GM12874 (cell line): ENCODE results near the gene DLD.

Source experiments
- TF ChIP-seq, protein P1 (sequence below): IDR thresholded peaks from 2 replicates; pipeline ENCODE4 v1.5.1; 2011; ENCODE audit warnings: low read depth, mild to moderate bottlenecking, control low read depth, low read length, moderate library complexity; ENCODE audit not compliant: insufficient read depth

Gene DLD

DNA sequence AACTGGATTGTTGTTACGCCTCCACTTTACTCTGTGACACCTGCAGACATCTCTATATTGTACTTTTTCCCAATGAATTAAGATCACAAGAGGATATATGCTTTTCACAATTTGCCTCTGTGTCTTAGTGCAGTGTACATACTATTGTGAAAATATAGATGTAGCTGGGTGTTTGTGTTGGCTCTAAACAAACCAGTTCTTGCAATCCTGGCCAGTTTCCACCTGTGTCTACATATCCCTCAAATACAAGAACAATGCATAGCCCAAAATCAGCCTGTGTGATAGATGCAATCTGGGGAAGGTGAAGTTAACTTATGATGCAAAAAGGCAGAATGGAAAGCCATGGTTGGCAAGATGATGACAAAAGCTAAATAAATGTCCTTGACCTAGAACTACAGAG is 36.5 kb upstream of the DLD start:
- TF ChIP-seq, protein P1, sequence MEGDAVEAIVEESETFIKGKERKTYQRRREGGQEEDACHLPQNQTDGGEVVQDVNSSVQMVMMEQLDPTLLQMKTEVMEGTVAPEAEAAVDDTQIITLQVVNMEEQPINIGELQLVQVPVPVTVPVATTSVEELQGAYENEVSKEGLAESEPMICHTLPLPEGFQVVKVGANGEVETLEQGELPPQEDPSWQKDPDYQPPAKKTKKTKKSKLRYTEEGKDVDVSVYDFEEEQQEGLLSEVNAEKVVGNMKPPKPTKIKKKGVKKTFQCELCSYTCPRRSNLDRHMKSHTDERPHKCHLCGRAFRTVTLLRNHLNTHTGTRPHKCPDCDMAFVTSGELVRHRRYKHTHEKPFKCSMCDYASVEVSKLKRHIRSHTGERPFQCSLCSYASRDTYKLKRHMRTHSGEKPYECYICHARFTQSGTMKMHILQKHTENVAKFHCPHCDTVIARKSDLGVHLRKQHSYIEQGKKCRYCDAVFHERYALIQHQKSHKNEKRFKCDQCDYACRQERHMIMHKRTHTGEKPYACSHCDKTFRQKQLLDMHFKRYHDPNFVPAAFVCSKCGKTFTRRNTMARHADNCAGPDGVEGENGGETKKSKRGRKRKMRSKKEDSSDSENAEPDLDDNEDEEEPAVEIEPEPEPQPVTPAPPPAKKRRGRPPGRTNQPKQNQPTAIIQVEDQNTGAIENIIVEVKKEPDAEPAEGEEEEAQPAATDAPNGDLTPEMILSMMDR, result no peak

DNA sequence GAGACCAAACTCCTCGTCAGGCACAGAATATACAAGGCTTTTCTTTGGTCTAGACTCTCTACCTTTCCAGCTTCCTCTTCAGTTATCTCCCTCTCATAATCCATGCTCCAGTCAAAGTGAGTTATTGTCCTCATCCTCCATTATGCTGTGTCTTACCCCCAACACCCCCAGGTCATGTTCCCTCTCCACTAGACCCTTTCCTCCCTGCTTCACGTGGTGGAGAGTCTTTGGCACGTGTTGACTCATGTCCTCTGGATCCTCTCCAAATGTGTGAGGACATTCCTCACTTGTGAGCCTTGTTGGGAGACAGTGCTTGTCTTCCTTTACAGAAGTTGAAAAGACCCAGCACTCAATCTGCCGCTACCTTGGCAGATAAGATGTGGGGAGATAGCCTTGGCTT is 36.0 kb upstream of the DLD start:
- TF ChIP-seq, protein P1, result no peak

GRCh38 chr7:107856806-107857540 is 34.0 kb upstream of the DLD start:
- TF ChIP-seq, protein P1, result no peak

- TF ChIP-seq, protein P1, result no peak
Measured at GRCh38 chr7:107857541-107857912, 33.5 kb upstream of the DLD start.

- TF ChIP-seq, protein P1, result no peak
Measured at GRCh38 chr7:107858280-107858679, 32.7 kb upstream of the DLD start.

DNA sequence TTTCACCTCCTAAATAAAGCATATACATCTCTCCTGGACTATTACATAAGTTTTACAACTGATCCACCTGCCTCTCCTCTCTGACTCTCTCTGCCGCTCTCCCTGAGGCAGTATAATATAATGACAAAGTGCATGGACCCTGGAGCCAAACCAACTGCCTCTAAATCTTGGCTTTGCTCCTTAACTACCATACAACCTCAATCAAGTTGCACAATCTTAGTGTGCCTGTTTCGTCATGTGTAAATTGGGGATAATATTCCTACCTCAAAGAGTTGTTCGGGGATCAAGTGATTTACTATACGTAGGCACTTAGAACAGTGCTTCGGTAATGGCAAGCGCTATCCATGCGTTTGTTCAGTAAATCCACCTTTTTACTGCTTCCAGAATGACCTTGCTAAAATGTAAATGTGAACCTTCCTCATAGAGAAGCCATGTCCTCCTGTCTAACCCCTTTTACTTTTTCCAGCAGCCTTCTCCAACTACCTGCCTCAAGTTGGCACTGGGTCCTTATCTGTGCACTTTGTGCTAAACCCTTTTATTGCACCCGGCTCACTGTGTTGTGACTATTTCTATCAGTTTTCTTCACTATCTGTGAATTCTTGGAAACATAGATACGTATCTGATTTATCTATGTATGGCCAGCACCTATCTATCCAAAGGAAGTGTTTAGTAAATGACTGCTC is 30.6 kb upstream of the DLD start:
- TF ChIP-seq, protein P1, result no peak

GRCh38 chr7:107860981-107861652 is 29.9 kb upstream of the DLD start:
- TF ChIP-seq, protein P1, result no peak
